ENCODE measurements around the gene DDX6.

The DDX6 gene

DNA sequence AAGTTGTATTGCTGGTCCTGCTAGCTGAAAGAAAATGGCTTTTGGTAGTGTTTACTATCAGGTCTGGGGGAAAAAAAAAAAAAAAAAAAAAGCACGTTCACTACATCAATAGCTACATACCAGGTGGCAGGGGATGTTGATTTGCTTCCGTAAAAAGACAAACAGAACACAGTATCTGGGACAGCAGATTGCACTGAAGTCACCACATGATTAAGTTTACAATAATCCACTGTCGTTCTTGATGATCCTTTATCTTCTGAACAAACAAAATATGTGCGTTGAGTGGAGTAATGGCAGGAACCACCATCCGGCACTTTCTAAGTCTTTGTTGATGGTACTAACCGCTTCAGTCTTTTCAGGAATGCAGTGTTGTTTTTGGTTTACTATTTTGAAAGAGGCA lies 48.7 kb downstream of the DDX6 start:
- H3K79me2 ChIP-seq (ENCODE audit: insufficient read depth, low read length): no peaks in the 10 kb centered on the region
- H3K27ac ChIP-seq (ENCODE audit: low read depth, low read length, poor library complexity, severe bottlenecking): no peak overlapping the region
- H3K4me2 ChIP-seq (ENCODE audit: low read length): no peak overlapping the region
- no peaks in the 10 kb centered on the region for H3K27me3 ChIP-seq (ENCODE audit: insufficient read depth, low read length)
- no peak overlapping the region for H3K9ac ChIP-seq (ENCODE audit: low read length)
- no peaks in the 10 kb centered on the region for H3K4me1 ChIP-seq (ENCODE audit: insufficient read depth, low read length, severe bottlenecking)
- no peaks in the 10 kb centered on the region for H3K36me3 ChIP-seq (ENCODE audit: insufficient read depth, low read length)
- H3K9me2 ChIP-seq (ENCODE audit: low read depth, low read length): no peaks in the 10 kb centered on the region
- H3K9me3 ChIP-seq (ENCODE audit: low read length): no peaks in the 10 kb centered on the region
- H2AFZ ChIP-seq (ENCODE audit: low read length): no peak overlapping the region
- TF ChIP-seq, protein P1, sequence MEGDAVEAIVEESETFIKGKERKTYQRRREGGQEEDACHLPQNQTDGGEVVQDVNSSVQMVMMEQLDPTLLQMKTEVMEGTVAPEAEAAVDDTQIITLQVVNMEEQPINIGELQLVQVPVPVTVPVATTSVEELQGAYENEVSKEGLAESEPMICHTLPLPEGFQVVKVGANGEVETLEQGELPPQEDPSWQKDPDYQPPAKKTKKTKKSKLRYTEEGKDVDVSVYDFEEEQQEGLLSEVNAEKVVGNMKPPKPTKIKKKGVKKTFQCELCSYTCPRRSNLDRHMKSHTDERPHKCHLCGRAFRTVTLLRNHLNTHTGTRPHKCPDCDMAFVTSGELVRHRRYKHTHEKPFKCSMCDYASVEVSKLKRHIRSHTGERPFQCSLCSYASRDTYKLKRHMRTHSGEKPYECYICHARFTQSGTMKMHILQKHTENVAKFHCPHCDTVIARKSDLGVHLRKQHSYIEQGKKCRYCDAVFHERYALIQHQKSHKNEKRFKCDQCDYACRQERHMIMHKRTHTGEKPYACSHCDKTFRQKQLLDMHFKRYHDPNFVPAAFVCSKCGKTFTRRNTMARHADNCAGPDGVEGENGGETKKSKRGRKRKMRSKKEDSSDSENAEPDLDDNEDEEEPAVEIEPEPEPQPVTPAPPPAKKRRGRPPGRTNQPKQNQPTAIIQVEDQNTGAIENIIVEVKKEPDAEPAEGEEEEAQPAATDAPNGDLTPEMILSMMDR (IDR thresholded peaks at IDR 0.05; ENCODE audit: low read length): no peak
- TF ChIP-seq EZH2 (IDR thresholded peaks at IDR 0.05; ENCODE audit: borderline replicate concordance, low read length): no peak
- H3F3A ChIP-seq (ENCODE audit: insufficient read depth, low read length): no peaks in the 10 kb centered on the region
- no peaks in the 10 kb centered on the region for H4K20me1 ChIP-seq (ENCODE audit: insufficient read depth, low read length)
- no peak overlapping the region for H3K4me3 ChIP-seq (ENCODE audit: low read depth, low read length, poor library complexity, severe bottlenecking)

- TF ChIP-seq EZH2 (IDR thresholded peaks at IDR 0.05; ENCODE audit: borderline replicate concordance, low read length): no peak
- TF ChIP-seq, protein P1 (IDR thresholded peaks at IDR 0.05; ENCODE audit: low read length): no peak
- Histone ChIP-seq H3K9me2 (ENCODE audit: low read depth, low read length) (no peaks in the 10 kb centered on the region), H3K27ac (ENCODE audit: low read depth, low read length, poor library complexity, severe bottlenecking) (no peak overlapping the region), H3K4me2 (ENCODE audit: low read length) (no peak overlapping the region), H4K20me1 (ENCODE audit: insufficient read depth, low read length) (no peaks in the 10 kb centered on the region), H3F3A (ENCODE audit: insufficient read depth, low read length) (no peaks in the 10 kb centered on the region), H3K4me3 (ENCODE audit: low read depth, low read length, poor library complexity, severe bottlenecking) (no peak overlapping the region), H2AFZ (ENCODE audit: low read length) (no peak overlapping the region), H3K79me2 (ENCODE audit: insufficient read depth, low read length) (no peaks in the 10 kb centered on the region), H3K9ac (ENCODE audit: low read length) (no peak overlapping the region), H3K4me1 (ENCODE audit: insufficient read depth, low read length, severe bottlenecking) (no peaks in the 10 kb centered on the region), H3K36me3 (ENCODE audit: insufficient read depth, low read length) (no peaks in the 10 kb centered on the region), H3K27me3 (ENCODE audit: insufficient read depth, low read length) (no peaks in the 10 kb centered on the region), H3K9me3 (ENCODE audit: low read length) (no peaks in the 10 kb centered on the region)
These were observed 50.1 kb downstream of the DDX6 start for GRCh38 chr11:118740892-118741291.

GRCh38 chr11:118735203-118735602 lies 55.8 kb downstream of the DDX6 start:
- H3K4me2 ChIP-seq (ENCODE audit: low read length): no peak overlapping the region; the same call in 1 of the 2 replicates
- no peaks in the 10 kb centered on the region for H3F3A ChIP-seq (ENCODE audit: insufficient read depth, low read length)
- no peaks in the 10 kb centered on the region for H3K9me2 ChIP-seq (ENCODE audit: low read depth, low read length)
- no peaks in the 10 kb centered on the region for H3K36me3 ChIP-seq (ENCODE audit: insufficient read depth, low read length)
- no peaks in the 10 kb centered on the region for H3K9me3 ChIP-seq (ENCODE audit: low read length)
- no peak overlapping the region for H3K9ac ChIP-seq (ENCODE audit: low read length)
- no peaks in the 10 kb centered on the region for H3K27me3 ChIP-seq (ENCODE audit: insufficient read depth, low read length)
- no peaks in the 10 kb centered on the region for H3K4me1 ChIP-seq (ENCODE audit: insufficient read depth, low read length, severe bottlenecking)
- H3K27ac ChIP-seq (ENCODE audit: low read depth, low read length, poor library complexity, severe bottlenecking): no peak overlapping the region
- TF ChIP-seq, protein P1 (IDR thresholded peaks at IDR 0.05; ENCODE audit: low read length): no peak
- no peak for TF ChIP-seq EZH2 (IDR thresholded peaks at IDR 0.05; ENCODE audit: borderline replicate concordance, low read length)
- H3K4me3 ChIP-seq (ENCODE audit: low read depth, low read length, poor library complexity, severe bottlenecking): no peak overlapping the region
- no peaks in the 10 kb centered on the region for H3K79me2 ChIP-seq (ENCODE audit: insufficient read depth, low read length)
- H4K20me1 ChIP-seq (ENCODE audit: insufficient read depth, low read length): no peaks in the 10 kb centered on the region
- no peak overlapping the region for H2AFZ ChIP-seq (ENCODE audit: low read length)

Measured in OCI-LY1 (cell line).